ENCODE measurements around the gene NID2. TPM values are rescaled to one million over a fixed set of nuclear protein-coding genes. Genes with fewer than 3 reads are reported as not detected.

NID2 gene
- total and polyA plus RNA-seq, 9 of the 15 experiments (the other 6 are each of a cell fraction or from before 2014, with no cell fraction given) = 0.04 to 0.45 (median 0.16) TPM; not detected in 3

DNA sequence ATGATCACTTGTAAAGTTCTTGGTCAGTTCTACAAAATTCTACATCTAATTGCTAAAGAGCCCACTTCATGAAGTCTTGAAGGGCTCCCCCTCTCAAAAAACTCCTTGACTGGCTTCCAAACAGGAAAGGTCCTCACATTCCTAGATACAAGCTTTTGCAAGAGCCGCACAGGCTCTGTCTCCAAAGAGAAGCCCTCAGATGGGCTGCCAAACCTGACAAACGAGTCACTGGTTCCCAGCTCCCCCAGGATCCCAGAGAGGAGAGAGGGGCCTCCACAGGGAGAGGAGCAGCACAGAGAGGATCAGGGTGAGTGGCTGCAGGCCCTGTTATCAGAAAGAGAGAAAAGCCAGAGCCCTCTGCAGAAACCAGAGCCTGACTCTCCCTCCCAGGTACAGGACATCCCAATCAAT, 5.8 kb downstream of the NID2 start (continued):
- TF ChIP-seq, protein P1, sequence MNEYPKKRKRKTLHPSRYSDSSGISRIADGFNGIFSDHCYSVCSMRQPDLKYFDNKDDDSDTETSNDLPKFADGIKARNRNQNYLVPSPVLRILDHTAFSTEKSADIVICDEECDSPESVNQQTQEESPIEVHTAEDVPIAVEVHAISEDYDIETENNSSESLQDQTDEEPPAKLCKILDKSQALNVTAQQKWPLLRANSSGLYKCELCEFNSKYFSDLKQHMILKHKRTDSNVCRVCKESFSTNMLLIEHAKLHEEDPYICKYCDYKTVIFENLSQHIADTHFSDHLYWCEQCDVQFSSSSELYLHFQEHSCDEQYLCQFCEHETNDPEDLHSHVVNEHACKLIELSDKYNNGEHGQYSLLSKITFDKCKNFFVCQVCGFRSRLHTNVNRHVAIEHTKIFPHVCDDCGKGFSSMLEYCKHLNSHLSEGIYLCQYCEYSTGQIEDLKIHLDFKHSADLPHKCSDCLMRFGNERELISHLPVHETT (CRISPR knock-in tag; conservative IDR thresholded peaks at IDR 0.05 in 1 of 2, IDR thresholded peaks at IDR 0.05 in 1 of 2) = no peak
- TF ChIP-seq CEBPG (CRISPR knock-in tag; IDR thresholded peaks at IDR 0.05) (no peak), CEBPG (tag; conservative IDR thresholded peaks at IDR 0.05 in 1 of 2, IDR thresholded peaks at IDR 0.05 in 1 of 2) (no peak), KLF13 (tag; IDR thresholded peaks at IDR 0.05; ENCODE audit: borderline replicate concordance, low read depth) (no peak)

DNA sequence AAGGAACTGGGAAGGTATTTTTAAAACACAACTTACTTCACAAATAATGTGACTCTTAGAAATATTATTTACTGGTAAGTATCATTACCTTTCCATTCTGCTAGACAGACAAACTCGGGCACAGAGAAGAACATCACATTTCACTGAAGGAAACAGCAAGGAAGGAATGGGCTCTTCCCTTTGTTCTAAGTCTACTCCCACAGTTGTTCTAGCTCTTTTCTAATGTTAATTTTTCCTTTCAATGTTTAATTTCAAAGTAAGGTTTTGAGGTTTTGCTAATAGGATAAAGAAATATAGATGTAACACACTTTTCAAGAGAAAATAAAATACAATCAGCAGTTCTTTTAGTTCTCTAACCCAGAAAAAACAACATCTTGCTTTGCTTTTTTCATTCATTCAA, 7.0 kb downstream of the NID2 start:
- Histone ChIP-seq H3K4me2 (ENCODE audit: insufficient read depth, low read length) (no peak overlapping the region), H3K27ac (ENCODE audit: extremely low read depth, low read depth, low read length) (no peak overlapping the region), H3K4me1 (replicated peaks in 1 of 2; ENCODE audit: control insufficient read depth in 2 of 2, insufficient read depth in 2 of 2, low read length in 2 of 2) (no peaks in the 10 kb centered on the region), H3K9me1 (ENCODE audit: control insufficient read depth, insufficient read depth, low read length) (no peaks in the 10 kb centered on the region), H3K79me2 (ENCODE audit: control insufficient read depth, insufficient read depth, low read length) (no peaks in the 10 kb centered on the region), H3K4me3 (no peak overlapping the region), H2AFZ (ENCODE audit: low read depth, low read length) (no peak overlapping the region), H4K20me1 (replicated peaks; ENCODE audit: control insufficient read depth, insufficient read depth, low read length) (no peaks in the 10 kb centered on the region), H3K36me3 (ENCODE audit: control insufficient read depth, insufficient read depth, low read length) (no peaks in the 10 kb centered on the region), H3K27me3 (ENCODE audit: control insufficient read depth in 2 of 2, insufficient read depth in 2 of 2, low read length in 2 of 2) (no peaks in the 10 kb centered on the region), H3K9me3 (replicated peaks; ENCODE audit: control insufficient read depth, insufficient read depth, low read depth, low read length) (no peaks in the 10 kb centered on the region), H3K9ac (ENCODE audit: insufficient read depth in 1 of 2, low read depth in 2 of 2, low read length in 2 of 2) (no peak overlapping the region)
- FAIRE-seq (no peak), DNase-seq (ENCODE audit: extremely low read depth in 1 of 4, low spot score in 3 of 4) (no peak), ATAC-seq (no peak)
- 0% methylated on average over 1 of the region's 1 CpG for WGBS (ENCODE audit: insufficient coverage, low coverage, missing lambda C conversion rate)
- ChIA-PET POLR2A (no interaction called here), CTCF (ENCODE audit: low intra/inter-chr PET ratio) (interaction anchor here (0.6 kb wide), 1 partner anchor 1534 kb away, joined by 5 read pairs; no protein-coding TSS in a partner anchor)
- in situ Hi-C loops (cut with MboI) (no loop called here), intact Hi-C loops (cut with micrococcal nuclease) (no loop called here)
- BruUV-seq (replicated peaks) = no TSS peak
- TF ChIP-seq ARID1B (IDR thresholded peaks at IDR 0.05) = no peak

All from K562 (cell line).